ENCODE measurements around the gene INPP5K. TPM values are rescaled to one million over a fixed set of nuclear protein-coding genes. Genes with fewer than 3 reads are reported as not detected.
A peak's percentile ranks its signal among the peaks of the same experiment; 100 is the strongest.

INPP5K gene
- total and polyA plus RNA-seq, 7 donors = 25.7 to 66.5 (median 41.0) TPM

DNA sequence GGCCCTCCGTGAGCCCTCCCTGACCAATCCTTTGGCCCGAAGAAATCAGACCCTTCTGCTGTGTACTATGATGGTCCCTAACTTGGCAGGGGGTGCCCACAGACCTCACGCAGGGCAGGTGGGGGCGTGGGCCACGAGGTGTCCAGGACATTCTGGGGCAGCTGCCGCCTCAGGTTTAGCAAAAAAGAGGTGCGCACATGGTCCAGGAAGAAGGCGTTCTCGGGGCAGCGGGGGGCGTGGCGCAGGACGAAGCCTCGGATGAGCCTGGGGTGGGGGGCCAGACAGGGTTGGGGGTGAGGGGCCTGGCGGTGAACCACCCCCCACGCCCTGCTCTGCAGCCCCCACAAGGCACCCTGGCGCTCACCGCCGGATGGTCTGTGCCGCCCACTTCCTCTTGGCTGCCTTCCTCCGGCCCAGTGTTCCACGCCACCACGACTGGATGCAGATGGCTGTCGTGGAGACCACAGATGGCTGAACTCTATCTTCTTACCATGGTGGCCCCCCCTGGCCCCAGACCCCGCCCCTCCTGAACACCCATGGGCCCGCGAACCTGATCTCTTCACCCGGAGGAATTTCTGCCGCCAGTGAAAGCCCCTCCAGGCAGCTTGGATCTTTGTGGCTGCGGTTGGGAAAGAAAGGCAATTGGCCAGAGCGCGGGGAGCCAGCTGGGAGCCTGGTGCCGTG, 46.2 kb downstream of the INPP5K start:
- intact Hi-C loops (cut with DNase I) = no loop called here
- no peaks in the 10 kb centered on the region for H3K9me3 ChIP-seq
- DNase-seq = no peak
- no peak overlapping the region for H3K4me3 ChIP-seq
- TF ChIP-seq POLR2AphosphoS5 (IDR thresholded peaks at IDR 0.05) = no peak
- TF ChIP-seq POLR2A (IDR thresholded peaks at IDR 0.05) = no peak
- no peak for TF ChIP-seq CTCF (IDR thresholded peaks at IDR 0.05)
- no peak for TF ChIP-seq EP300 (IDR thresholded peaks at IDR 0.05)
- 80 to 88% methylated on average over 33 of the region's 33 CpGs for WGBS, 2 donors
- H3K27me3 ChIP-seq = no peaks in the 10 kb centered on the region
- peak overlapping the region in 2 of 4 donors; percentile 2 to 8 for H3K27ac ChIP-seq
- H3K4me1 ChIP-seq = no peaks in the 10 kb centered on the region
- peaks cover 38 to 99% (median 75%) of the 10 kb centered on the region in 4 donors for H3K36me3 ChIP-seq

- Histone ChIP-seq H3K4me1 (no peaks in the 10 kb centered on the region), H3K36me3 (peaks cover 34 to 98% (median 68%) of the 10 kb centered on the region in 4 donors), H3K27ac (peak overlapping the region in 2 of 4 donors; percentile 14 to 18), H3K27me3 (no peaks in the 10 kb centered on the region), H3K4me3 (no peak overlapping the region), H3K9me3 (no peaks in the 10 kb centered on the region)
- TF ChIP-seq EP300 (IDR thresholded peaks at IDR 0.05) (no peak), POLR2AphosphoS5 (IDR thresholded peaks at IDR 0.05) (no peak), CTCF (IDR thresholded peaks at IDR 0.05) (no peak), POLR2A (IDR thresholded peaks at IDR 0.05) (no peak)
- 86 to 92% methylated on average over 28 of the region's 28 CpGs for WGBS, 2 donors
- no peak for DNase-seq
- intact Hi-C loops (cut with DNase I) = no loop called here
These were observed 47.1 kb downstream of the INPP5K start for GRCh38 chr17:1469231-1469852.

- Histone ChIP-seq H3K9me3 (no peaks in the 10 kb centered on the region), H3K4me3 (no peak overlapping the region), H3K27me3 (no peaks in the 10 kb centered on the region), H3K4me1 (peaks cover 0 to 4% (median 0%) of the 10 kb centered on the region in 4 donors), H3K27ac (peak overlapping the region; percentile 2 to 23 (median 12)), H3K36me3 (peaks cover 34 to 90% (median 60%) of the 10 kb centered on the region in 4 donors)
- WGBS, 2 donors = 84 to 85% methylated on average over 21 of the region's 21 CpGs
- TF ChIP-seq EP300 (IDR thresholded peaks at IDR 0.05) (no peak), POLR2AphosphoS5 (IDR thresholded peaks at IDR 0.05) (peak in 1 of 4 donors; percentile 30), CTCF (IDR thresholded peaks at IDR 0.05) (no peak), POLR2A (IDR thresholded peaks at IDR 0.05) (no peak)
- peak; percentile 81 for DNase-seq
- intact Hi-C loops (cut with DNase I) = no loop called here
These were observed 48.4 kb downstream of the INPP5K start for GRCh38 chr17:1467898-1468492.

DNA sequence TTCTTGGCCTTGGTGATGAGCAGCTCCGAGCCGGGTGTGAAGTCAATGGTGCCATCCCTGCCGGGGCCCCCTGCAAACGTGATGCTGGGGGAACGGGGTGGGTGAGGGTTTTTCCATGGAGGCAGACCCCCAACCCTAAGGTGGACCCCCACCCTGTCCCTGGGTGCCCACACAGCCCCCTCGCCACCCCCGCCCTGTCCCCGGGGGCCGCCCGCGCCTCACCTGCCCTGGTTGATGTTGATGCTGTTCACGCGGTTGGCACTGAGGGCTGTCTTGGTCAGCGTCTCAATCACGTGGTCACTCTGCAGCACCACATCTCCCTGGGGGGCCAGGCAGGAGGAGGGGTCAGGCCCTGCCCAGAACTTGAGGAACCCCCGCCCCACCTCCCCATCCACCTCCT, 49.2 kb downstream of the INPP5K start:
- Histone ChIP-seq H3K4me1 (peaks cover 0 to 4% (median 0%) of the 10 kb centered on the region in 4 donors), H3K36me3 (peaks cover 34 to 84% (median 59%) of the 10 kb centered on the region in 4 donors), H3K27ac (no peak overlapping the region), H3K27me3 (no peaks in the 10 kb centered on the region), H3K4me3 (no peak overlapping the region), H3K9me3 (no peaks in the 10 kb centered on the region)
- intact Hi-C loops (cut with DNase I) = no loop called here
- 92 to 93% methylated on average over 16 of the region's 16 CpGs for WGBS, 2 donors
- DNase-seq = no peak
- no peak for TF ChIP-seq POLR2AphosphoS5 (IDR thresholded peaks at IDR 0.05)
- no peak for TF ChIP-seq EP300 (IDR thresholded peaks at IDR 0.05)
- TF ChIP-seq CTCF (IDR thresholded peaks at IDR 0.05) = no peak
- TF ChIP-seq POLR2A (IDR thresholded peaks at IDR 0.05) = no peak
